Choroid plexus epithelial cell (primary cell): ENCODE data around the gene FLT3LG.

ENCODE experiments used
- DNase-seq: peaks from one replicate; pipeline ENCODE4 v3.0.0-alpha.2; 2010; ENCODE audit warnings: low read depth
- H3K4me3 ChIP-seq: 2 replicates; pipeline ENCODE4 v1.5.1; 2011; ENCODE audit warnings: low read depth, mild to moderate bottlenecking, control low read depth, low read length, moderate library complexity
- TF ChIP-seq, protein P1 (sequence below): conservative IDR thresholded peaks from 2 replicates; pipeline ENCODE4 v1.5.1; 2011; ENCODE audit warnings: low read depth, mild to moderate bottlenecking, control low read depth, inconsistent platforms, low read length, moderate library complexity

The FLT3LG gene

DNA sequence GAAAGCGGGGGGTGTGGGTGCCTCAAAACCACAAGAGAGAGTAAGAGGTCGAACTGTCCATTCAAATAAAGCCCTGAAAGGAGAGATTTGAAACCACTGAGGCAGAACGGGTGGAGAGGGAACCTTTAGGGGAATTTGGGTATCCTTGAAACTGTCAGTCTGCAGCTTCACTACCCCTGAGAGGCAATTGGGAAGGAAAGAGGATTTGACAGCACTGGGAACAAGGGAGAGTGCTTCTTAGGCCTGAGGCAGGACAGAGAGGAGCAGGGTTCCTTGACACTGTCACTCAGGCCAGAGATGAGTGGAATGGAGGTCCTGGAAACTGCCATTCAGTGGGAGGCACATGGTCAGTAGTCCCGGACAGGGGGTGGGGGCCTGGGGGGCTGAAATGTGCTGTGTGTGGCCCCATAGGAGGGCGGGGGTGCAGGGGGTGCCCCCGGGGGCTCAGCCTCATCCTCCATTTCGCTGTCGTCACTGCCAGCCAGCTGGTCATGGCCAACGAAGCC lies 43.8 kb upstream of the FLT3LG start:
- TF ChIP-seq, protein P1, sequence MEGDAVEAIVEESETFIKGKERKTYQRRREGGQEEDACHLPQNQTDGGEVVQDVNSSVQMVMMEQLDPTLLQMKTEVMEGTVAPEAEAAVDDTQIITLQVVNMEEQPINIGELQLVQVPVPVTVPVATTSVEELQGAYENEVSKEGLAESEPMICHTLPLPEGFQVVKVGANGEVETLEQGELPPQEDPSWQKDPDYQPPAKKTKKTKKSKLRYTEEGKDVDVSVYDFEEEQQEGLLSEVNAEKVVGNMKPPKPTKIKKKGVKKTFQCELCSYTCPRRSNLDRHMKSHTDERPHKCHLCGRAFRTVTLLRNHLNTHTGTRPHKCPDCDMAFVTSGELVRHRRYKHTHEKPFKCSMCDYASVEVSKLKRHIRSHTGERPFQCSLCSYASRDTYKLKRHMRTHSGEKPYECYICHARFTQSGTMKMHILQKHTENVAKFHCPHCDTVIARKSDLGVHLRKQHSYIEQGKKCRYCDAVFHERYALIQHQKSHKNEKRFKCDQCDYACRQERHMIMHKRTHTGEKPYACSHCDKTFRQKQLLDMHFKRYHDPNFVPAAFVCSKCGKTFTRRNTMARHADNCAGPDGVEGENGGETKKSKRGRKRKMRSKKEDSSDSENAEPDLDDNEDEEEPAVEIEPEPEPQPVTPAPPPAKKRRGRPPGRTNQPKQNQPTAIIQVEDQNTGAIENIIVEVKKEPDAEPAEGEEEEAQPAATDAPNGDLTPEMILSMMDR = no peak
- no peak for DNase-seq
- H3K4me3 ChIP-seq = no peak overlapping the region

DNA sequence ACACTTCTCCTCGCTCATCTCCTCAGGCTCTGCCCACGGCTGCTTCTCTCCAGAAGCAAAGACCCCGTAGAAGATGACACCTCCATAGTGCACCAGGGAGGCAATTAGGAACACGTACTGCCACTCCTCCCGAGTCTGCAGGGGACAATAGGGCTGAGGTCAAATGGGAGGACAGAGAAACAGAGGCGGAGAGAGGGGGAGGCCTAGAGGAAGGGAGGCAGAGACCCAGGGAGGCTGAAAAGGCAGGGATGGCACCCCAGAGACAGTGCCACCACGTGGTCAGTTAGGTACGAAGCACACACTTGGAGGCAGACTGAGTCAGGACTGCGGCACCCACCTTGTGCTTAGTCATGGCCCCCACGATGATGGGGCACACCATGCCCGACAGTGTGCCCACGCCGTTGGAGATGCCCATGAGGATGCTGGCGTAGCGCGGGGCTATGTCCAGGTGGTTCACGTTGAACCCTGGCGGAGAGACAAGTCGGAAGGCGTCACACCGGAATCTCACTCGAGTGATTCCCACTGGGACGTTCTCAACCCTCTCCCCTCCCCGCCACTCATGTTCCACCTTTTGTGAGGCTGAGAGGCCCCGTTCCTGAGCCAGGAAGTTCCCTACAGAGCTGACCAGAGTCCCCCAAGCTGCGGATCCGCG lies 43.2 kb upstream of the FLT3LG start:
- no peak for DNase-seq
- H3K4me3 ChIP-seq = no peak overlapping the region
- TF ChIP-seq, protein P1 = peak; percentile 45

DNA sequence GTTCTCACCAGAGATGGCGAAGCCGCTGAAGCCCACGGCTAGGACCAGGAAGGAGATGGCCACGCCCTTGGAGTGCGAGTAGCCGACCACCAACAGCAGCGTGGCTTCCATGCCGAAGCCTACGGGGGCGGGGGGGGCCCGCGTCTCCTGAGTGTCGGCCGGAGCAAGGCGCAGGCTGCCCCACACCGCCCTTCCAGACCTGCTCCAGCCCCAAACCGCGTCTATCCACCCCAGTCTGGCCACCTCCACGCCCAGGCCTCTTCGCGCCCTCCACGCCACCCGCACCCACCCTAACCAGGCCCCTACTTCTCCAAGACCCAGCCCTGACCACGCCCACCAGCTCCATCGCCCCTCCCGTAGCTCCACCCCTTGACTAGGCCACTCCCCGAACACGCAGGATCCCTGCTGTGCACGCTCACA lies 42.7 kb upstream of the FLT3LG start:
- no peak for DNase-seq
- TF ChIP-seq, protein P1 = no peak
- H3K4me3 ChIP-seq = no peak overlapping the region

DNA sequence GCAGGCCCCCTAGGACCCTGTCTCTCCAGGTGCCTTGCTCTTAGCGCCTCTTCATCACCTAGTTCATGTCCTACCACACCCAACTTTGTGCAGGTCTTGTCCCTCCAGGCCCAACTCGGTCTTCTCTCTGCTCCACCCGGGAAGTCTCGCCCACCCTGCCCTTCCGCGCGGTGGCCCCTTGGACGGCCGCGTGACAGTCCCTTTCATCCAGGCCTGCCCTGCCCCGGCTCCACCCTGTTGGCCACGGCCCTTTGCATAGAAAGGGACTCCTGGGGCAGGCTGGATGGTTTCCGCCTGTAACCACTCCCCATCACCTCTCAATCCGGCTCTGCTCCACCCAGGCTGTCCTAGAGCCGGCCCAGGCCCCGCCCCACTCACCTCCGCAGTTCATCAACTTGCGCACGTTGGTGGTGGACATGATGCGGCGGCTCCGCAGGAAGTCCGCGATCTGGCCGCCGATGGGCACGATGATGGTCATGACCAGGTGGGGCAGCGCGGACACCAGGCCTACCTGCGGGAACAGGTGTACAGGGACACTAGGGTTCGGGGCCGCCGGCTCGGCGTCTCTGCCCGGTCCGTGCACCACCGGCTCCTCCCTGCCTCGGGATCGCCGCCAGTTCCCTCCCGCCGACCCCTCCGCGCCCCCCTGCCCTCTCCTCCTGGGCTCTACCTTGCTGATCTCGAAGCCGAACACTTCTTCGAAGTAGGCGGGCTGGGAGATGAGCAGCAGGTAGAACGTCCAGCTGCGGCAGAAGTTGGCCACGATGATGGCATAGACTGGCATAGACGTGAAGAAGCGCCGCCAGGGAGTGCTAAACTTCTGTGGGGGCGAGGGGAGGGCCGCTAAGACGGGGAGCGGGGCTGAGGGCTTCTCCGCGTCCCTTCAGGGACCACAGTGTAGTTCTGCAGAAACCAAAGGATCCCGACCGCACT lies 41.6 kb upstream of the FLT3LG start:
- TF ChIP-seq, protein P1 = no peak
- DNase-seq = no peak
- H3K4me3 ChIP-seq = no peak overlapping the region

DNA sequence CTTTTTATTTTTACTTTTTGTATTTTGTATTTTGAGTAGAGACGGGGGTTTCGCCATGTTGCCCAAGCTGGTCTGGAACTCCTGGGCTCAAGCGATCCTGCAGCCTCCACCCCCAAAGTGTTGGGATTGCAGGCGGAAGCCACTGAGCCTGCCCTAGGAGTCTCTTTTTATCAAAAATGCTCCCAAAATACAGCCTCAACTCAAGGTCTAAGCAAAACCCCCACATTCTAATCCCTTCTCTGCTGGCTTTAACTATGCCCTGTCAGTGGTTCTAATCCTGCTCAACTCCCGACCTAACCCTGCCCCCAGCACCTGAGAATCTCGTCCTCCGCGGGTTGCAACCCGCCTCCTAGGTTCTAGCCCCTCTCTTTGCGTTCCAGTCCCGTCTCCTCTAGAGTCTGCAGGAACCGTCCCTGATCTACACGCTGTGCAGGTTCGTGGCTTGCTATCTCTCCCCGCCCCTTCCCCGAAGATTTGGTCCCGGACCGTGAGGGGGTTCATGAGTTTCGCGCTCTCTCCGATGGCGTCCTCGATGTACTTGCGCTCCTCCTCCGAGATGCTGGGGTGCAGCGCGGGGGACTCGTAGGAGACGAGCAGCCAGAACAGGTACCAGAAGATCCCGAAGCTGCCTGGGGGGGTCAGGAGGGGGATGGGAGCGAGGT lies 40.6 kb upstream of the FLT3LG start:
- TF ChIP-seq, protein P1 = no peak
- no peak overlapping the region for H3K4me3 ChIP-seq
- no peak for DNase-seq

- no peak for DNase-seq
- no peak overlapping the region for H3K4me3 ChIP-seq
- TF ChIP-seq, protein P1 = no peak
Measured at GRCh38 chr19:49434907-49435583, 39.0 kb upstream of the FLT3LG start.
